ENCODE data around the gene LOXHD1. TPM values are rescaled to one million over a fixed set of nuclear protein-coding genes. Genes with fewer than 3 reads are reported as not detected.
A peak's percentile ranks its signal among the peaks of the same experiment; 100 is the strongest.

LOXHD1 gene
- total RNA-seq, 3 donors from 2014 or later, result 0.59 to 1.6 (median 0.80) TPM

DNA sequence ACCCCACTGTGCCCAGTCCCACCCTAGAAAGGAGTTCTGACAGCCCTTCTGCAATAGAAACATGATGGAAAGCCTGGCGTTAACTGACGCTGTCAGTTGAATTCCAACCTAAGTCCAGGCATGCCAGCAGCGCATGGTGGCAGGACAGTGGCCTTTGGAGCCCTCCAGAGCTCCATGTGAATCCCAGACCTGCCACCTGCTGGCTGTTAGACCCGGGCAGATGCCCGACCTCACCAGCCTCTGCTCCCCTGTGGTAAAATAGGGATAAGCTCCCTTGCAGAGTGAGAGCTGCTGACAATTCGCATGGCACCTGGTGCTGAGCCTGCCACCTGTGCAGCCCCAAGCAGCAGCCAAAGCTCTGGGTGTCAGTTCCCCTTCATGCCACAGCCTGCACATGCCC lies 138.6 kb downstream of the LOXHD1 start:
- no peak overlapping the region for H3K4me3 ChIP-seq
- no peaks in the 10 kb centered on the region for H3K27me3 ChIP-seq
- H3K36me3 ChIP-seq, result no peaks in the 10 kb centered on the region
- H3K4me1 ChIP-seq, result no peaks in the 10 kb centered on the region
- intact Hi-C loops (cut with DNase I; ENCODE audit: low total_unique reads), result no loop called here
- TF ChIP-seq POLR2A (IDR thresholded peaks at IDR 0.05) (no peak), POLR2AphosphoS5 (IDR thresholded peaks at IDR 0.05) (no peak)
- TF ChIP-seq, protein P1, sequence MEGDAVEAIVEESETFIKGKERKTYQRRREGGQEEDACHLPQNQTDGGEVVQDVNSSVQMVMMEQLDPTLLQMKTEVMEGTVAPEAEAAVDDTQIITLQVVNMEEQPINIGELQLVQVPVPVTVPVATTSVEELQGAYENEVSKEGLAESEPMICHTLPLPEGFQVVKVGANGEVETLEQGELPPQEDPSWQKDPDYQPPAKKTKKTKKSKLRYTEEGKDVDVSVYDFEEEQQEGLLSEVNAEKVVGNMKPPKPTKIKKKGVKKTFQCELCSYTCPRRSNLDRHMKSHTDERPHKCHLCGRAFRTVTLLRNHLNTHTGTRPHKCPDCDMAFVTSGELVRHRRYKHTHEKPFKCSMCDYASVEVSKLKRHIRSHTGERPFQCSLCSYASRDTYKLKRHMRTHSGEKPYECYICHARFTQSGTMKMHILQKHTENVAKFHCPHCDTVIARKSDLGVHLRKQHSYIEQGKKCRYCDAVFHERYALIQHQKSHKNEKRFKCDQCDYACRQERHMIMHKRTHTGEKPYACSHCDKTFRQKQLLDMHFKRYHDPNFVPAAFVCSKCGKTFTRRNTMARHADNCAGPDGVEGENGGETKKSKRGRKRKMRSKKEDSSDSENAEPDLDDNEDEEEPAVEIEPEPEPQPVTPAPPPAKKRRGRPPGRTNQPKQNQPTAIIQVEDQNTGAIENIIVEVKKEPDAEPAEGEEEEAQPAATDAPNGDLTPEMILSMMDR (IDR thresholded peaks at IDR 0.05), result peak in 1 of 3 donors; percentile 29
- DNase-seq (ENCODE audit: low spot score in 2 of 2), result peak in 1 of 2 donors; percentile 19
- H3K27ac ChIP-seq, result no peak overlapping the region
- H3K9me3 ChIP-seq, result no peaks in the 10 kb centered on the region

DNA sequence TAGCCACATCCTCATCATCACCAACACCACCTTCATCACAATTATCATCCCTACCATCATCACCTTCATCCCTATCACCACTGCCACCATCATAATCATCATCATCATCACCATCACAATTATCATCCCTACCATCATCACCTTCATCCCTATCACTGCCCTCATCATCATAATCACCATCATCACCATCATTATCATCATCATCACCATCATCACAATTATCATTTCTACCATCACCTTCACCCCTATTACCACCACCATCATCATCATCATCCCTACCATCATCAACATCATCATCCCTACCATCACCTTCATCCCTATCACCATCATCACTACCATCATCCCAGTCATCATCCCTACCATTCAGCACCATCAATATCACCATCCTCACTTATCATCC lies 140.5 kb downstream of the LOXHD1 start:
- Histone ChIP-seq H3K27me3 (no peaks in the 10 kb centered on the region), H3K36me3 (no peaks in the 10 kb centered on the region), H3K4me1 (no peaks in the 10 kb centered on the region), H3K9me3 (no peaks in the 10 kb centered on the region), H3K4me3 (no peak overlapping the region), H3K27ac (no peak overlapping the region)
- intact Hi-C loops (cut with DNase I; ENCODE audit: low total_unique reads), result no loop called here
- no peak for DNase-seq (ENCODE audit: low spot score in 2 of 2)
- TF ChIP-seq POLR2A (IDR thresholded peaks at IDR 0.05), result no peak
- TF ChIP-seq, protein P1 (IDR thresholded peaks at IDR 0.05), result no peak
- TF ChIP-seq POLR2AphosphoS5 (IDR thresholded peaks at IDR 0.05), result no peak

DNA sequence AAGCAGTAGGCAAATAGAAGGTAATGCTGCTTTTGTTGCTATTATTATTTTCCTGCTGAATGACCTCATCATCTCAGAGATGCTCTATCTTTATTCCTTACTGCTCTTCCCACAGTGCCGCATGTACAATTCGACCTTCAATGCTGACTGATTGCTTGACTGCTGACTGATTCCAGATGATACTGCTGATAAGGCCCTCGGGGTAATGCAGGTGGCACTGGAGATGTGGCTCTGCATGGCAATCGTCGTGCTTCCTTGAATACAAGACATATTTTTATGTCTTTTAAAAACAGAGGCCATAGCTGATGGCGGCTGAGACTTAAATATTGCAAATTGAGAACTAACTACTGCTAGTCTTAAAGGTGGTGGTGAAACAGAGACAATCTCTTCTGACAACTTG lies 146.6 kb downstream of the LOXHD1 start:
- no peak for DNase-seq (ENCODE audit: low spot score in 2 of 2)
- H3K27ac ChIP-seq, result no peak overlapping the region
- TF ChIP-seq, protein P1 (IDR thresholded peaks at IDR 0.05), result no peak
- no peak for TF ChIP-seq POLR2AphosphoS5 (IDR thresholded peaks at IDR 0.05)
- no peak for TF ChIP-seq POLR2A (IDR thresholded peaks at IDR 0.05)
- intact Hi-C loops (cut with DNase I; ENCODE audit: low total_unique reads), result no loop called here
- H3K27me3 ChIP-seq, result no peaks in the 10 kb centered on the region
- H3K4me3 ChIP-seq, result no peak overlapping the region
- H3K9me3 ChIP-seq, result no peaks in the 10 kb centered on the region
- no peaks in the 10 kb centered on the region for H3K4me1 ChIP-seq
- H3K36me3 ChIP-seq, result no peaks in the 10 kb centered on the region

DNA sequence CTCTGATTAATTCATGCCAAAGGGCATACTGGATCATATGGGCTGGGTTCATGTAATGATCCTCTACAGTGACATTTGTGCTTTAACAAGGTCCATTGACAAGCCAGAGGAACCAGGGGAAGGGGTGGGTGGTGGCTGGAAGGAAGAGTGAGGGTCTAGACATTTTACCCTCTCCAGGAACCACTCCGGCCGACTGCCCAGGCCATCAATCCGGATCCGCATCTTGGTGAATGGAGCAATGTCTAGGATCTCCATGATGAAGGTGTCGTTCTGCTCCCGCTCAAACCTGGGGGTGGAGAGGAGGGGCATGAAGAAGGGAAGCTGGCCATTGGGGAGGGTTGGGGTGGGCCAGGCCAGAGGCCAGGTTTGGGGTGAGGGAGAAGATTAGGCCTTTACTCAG lies 147.5 kb downstream of the LOXHD1 start:
- DNase-seq (ENCODE audit: low spot score in 2 of 2), result no peak
- Histone ChIP-seq H3K9me3 (no peaks in the 10 kb centered on the region), H3K36me3 (no peaks in the 10 kb centered on the region), H3K4me3 (no peak overlapping the region), H3K27ac (no peak overlapping the region), H3K27me3 (no peaks in the 10 kb centered on the region), H3K4me1 (no peaks in the 10 kb centered on the region)
- intact Hi-C loops (cut with DNase I; ENCODE audit: low total_unique reads), result no loop called here
- TF ChIP-seq POLR2AphosphoS5 (IDR thresholded peaks at IDR 0.05), result no peak
- TF ChIP-seq, protein P1 (IDR thresholded peaks at IDR 0.05), result no peak
- no peak for TF ChIP-seq POLR2A (IDR thresholded peaks at IDR 0.05)

DNA sequence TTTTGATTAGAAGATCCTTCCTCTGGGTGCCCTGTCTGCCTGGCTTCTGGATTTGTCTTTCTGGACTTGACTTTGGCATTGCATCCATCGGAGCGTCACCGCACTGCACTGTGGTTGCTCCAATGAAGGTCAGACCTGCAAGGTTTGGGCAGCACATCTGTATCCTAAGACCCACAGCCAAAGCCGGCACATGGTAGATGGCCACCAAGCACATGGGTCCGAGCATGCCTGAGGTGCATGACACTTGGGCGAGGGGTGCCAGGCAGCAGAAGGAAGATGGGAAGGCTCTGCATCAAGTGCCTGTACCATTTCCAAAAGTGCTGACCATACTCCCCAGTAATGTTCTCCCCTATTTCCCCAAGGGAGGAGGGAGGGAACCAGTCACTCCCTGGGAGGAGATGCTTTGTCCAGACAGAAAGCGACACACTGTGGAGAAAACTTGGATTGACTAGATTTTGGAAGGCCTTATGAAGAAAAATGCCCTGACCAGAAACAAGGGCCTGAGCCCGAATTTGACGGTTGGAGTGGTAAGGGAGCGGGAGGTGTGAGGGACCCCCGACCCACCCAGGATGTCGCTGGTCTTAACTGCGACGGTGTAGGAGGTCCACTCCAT lies 149.9 kb downstream of the LOXHD1 start:
- Histone ChIP-seq H3K27ac (no peak overlapping the region), H3K9me3 (no peaks in the 10 kb centered on the region), H3K27me3 (no peaks in the 10 kb centered on the region), H3K4me3 (no peak overlapping the region), H3K4me1 (no peaks in the 10 kb centered on the region), H3K36me3 (no peaks in the 10 kb centered on the region)
- TF ChIP-seq POLR2A (IDR thresholded peaks at IDR 0.05) (no peak), POLR2AphosphoS5 (IDR thresholded peaks at IDR 0.05) (no peak)
- TF ChIP-seq, protein P1 (IDR thresholded peaks at IDR 0.05), result no peak
- intact Hi-C loops (cut with DNase I; ENCODE audit: low total_unique reads), result no loop called here
- no peak for DNase-seq (ENCODE audit: low spot score in 2 of 2)
